Measurements from ENCODE around the gene TBK1.

TBK1 gene

DNA sequence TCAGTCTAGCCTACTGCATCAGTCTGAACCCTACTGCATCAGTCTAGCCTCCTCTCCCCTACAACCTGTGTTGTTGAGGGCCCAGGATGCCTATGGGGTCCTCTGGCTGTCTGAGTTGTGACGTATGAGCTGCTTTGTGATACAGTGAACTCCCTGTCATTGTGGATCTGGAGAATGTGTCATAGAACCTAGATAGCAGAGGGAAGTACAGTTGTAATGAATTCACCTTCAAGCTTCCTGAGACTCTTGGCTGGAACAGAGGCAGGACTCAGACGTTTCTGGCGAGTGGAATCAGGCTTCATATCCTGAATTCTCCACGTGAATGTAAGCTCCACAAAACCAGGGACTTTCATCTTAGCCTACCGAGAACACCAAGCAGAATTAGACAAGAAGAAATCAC, 17.0 kb downstream of the TBK1 start:
- no peak for ATAC-seq
- Mint-ChIP-seq H3K4me1 (no peaks in the 10 kb centered on the region), H3K36me3 (peaks cover 67% of the 10 kb centered on the region), H3K9me3 (no peaks in the 10 kb centered on the region), H3K4me3 (no peak overlapping the region), H3K27me3 (no peaks in the 10 kb centered on the region), H3K27ac (no peak overlapping the region)

DNA sequence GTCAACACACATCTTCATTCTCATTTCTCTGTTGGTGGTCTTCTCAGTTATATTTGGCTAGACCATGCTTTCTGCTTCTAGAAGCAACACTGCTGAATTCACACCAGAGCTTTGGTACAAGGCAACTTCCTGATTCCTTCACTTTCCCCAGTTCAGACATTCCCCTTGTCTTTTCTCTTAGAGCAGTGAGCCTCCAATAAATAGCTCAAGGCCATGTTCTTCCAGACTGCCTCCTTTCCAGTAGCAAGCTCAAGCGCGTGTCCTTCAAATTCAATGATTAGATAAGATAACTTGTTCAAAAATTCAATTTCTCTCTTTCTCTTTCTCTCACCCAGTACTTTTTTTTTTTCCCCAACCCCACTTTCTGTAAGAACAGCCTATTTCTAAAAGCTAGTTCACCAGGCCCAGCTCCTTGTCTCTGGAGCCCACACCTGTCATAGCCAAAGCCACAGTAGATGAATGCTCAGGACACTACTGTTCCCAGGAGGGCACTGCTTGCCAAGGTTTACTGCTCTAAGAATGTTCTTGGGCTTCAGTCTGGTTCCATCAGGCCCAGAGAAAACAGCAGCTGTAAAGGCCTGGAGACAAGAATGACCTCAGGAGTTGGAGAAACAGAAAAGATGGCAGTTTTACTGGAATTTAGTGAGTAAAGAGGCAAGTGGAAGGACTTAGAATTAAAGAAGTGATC, 17.7 kb downstream of the TBK1 start:
- Mint-ChIP-seq H3K27me3 (no peaks in the 10 kb centered on the region), H3K27ac (no peak overlapping the region), H3K4me3 (no peak overlapping the region), H3K4me1 (no peaks in the 10 kb centered on the region), H3K9me3 (no peaks in the 10 kb centered on the region), H3K36me3 (peaks cover 71% of the 10 kb centered on the region)
- no peak for ATAC-seq

- Mint-ChIP-seq H3K4me1 (no peaks in the 10 kb centered on the region), H3K36me3 (peaks cover 74% of the 10 kb centered on the region), H3K9me3 (no peaks in the 10 kb centered on the region), H3K27ac (no peak overlapping the region), H3K4me3 (no peak overlapping the region), H3K27me3 (no peaks in the 10 kb centered on the region)
- no peak for ATAC-seq
Observed at GRCh38 chr12:64470495-64470894, 18.6 kb downstream of the TBK1 start.

- Mint-ChIP-seq H3K4me1 (peaks cover 6% of the 10 kb centered on the region), H3K4me3 (no peak overlapping the region), H3K9me3 (no peaks in the 10 kb centered on the region), H3K27me3 (no peaks in the 10 kb centered on the region), H3K27ac (no peak overlapping the region), H3K36me3 (peaks cover 83% of the 10 kb centered on the region)
- no peak for ATAC-seq
Observed at GRCh38 chr12:64473176-64473575, 21.3 kb downstream of the TBK1 start.

- no peaks in the 10 kb centered on the region for H3K9me3 Mint-ChIP-seq
- H3K27me3 Mint-ChIP-seq: no peaks in the 10 kb centered on the region
- H3K4me1 Mint-ChIP-seq: peaks cover 6% of the 10 kb centered on the region
- H3K4me3 Mint-ChIP-seq: no peak overlapping the region
- ATAC-seq: no peak
- H3K36me3 Mint-ChIP-seq: peaks cover 69% of the 10 kb centered on the region
- no peak overlapping the region for H3K27ac Mint-ChIP-seq
Observed at GRCh38 chr12:64475518-64475917, 23.6 kb downstream of the TBK1 start.

GRCh38 chr12:64476844-64477243, 24.9 kb downstream of the TBK1 start:
- peaks cover 6% of the 10 kb centered on the region for H3K4me1 Mint-ChIP-seq
- H3K9me3 Mint-ChIP-seq: no peaks in the 10 kb centered on the region
- H3K27me3 Mint-ChIP-seq: no peaks in the 10 kb centered on the region
- no peak for ATAC-seq
- H3K36me3 Mint-ChIP-seq: peaks cover 58% of the 10 kb centered on the region
- H3K27ac Mint-ChIP-seq: no peak overlapping the region
- H3K4me3 Mint-ChIP-seq: no peak overlapping the region

DNA sequence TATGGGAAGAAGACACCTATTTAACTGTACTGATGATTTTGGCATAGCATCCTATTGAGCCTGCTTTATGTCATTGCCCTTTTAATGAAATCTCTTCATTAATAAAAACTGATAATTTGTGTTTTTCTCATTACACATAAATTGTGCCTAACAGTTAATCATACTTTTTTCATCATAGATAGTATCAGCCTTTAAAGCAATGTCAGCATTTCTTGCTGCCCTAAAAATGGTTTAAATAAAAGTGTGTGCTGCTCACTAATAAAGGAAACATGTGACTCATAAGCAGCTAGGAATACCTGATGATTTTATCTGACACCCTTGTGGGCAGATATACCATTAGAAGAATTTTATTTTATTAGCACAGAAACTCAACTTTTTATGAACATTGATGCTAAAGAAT, 26.7 kb downstream of the TBK1 start:
- Mint-ChIP-seq H3K4me3 (no peak overlapping the region), H3K27me3 (no peaks in the 10 kb centered on the region), H3K9me3 (no peaks in the 10 kb centered on the region), H3K36me3 (peaks cover 50% of the 10 kb centered on the region), H3K27ac (no peak overlapping the region), H3K4me1 (peaks cover 6% of the 10 kb centered on the region)
- no peak for ATAC-seq

DNA sequence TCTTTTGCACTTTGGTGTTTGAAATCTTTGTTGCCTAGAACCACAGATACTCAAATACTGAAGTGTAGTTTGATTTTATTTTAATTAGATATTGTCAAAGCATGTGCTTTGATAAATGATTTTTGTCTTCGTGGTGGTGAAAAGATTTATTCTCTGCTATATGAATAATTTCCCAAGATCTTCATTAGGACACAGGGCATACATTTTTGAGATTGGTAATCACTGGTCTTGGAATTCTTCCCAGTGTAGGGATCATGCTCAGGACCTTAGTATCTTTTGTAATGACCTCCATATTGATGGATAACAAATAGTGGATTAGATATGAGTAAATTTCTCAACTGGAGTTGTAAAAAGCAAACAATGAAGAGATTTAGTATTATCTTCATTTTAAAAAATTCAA, 28.2 kb downstream of the TBK1 start:
- Mint-ChIP-seq H3K36me3 (peaks cover 35% of the 10 kb centered on the region), H3K9me3 (no peaks in the 10 kb centered on the region), H3K4me1 (peaks cover 6% of the 10 kb centered on the region), H3K27me3 (no peaks in the 10 kb centered on the region), H3K4me3 (no peak overlapping the region), H3K27ac (no peak overlapping the region)
- no peak for ATAC-seq

GRCh38 chr12:64486657-64487056, 34.7 kb downstream of the TBK1 start:
- Mint-ChIP-seq H3K36me3 (peaks cover 44% of the 10 kb centered on the region), H3K27ac (no peak overlapping the region), H3K4me1 (no peaks in the 10 kb centered on the region), H3K4me3 (no peak overlapping the region), H3K27me3 (no peaks in the 10 kb centered on the region), H3K9me3 (no peaks in the 10 kb centered on the region)
- no peak for ATAC-seq

DNA sequence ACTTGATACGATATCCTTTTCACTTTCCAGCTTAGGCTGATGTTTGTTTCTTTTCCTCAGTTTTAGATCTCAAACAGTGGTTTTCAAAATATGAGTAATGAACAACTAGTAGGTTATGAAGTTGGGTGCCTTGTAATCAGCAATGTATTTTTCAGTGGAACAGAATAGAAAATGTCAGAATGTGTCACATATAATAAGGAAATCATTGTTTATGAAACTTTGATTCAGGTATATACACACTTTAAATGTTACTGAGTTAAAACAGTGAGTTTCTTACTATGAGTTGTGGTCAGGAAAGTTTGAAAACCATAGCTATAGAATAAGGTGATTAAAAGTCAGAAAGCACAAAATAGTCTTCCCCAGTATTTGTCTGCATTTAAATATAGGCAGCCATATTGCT, 39.8 kb downstream of the TBK1 start:
- no peaks in the 10 kb centered on the region for H3K27me3 Mint-ChIP-seq
- H3K4me3 Mint-ChIP-seq: no peak overlapping the region
- ATAC-seq: no peak
- no peak overlapping the region for H3K27ac Mint-ChIP-seq
- H3K4me1 Mint-ChIP-seq: no peaks in the 10 kb centered on the region
- peaks cover 34% of the 10 kb centered on the region for H3K36me3 Mint-ChIP-seq
- no peaks in the 10 kb centered on the region for H3K9me3 Mint-ChIP-seq

DNA sequence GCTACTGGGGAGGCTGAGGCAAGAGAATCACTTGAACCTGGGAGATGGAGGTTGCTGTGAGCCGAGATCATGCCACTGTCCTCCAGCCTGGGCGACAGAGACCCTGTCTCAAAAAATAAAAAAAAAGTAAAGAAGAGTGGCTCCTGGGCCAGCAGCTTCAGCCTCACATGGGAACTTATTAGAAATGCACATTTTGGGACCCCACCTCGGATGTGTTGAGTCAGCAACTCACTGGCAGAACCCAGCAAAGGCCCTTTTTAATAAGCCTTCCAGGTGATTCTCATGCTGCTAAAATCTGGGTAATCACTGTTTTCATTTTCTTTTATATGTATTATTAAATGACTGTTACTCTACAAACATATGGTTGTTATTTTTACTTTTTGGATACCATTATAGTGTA, 41.6 kb downstream of the TBK1 start:
- no peaks in the 10 kb centered on the region for H3K4me1 Mint-ChIP-seq
- no peak overlapping the region for H3K4me3 Mint-ChIP-seq
- no peak for ATAC-seq
- no peaks in the 10 kb centered on the region for H3K9me3 Mint-ChIP-seq
- H3K36me3 Mint-ChIP-seq: peaks cover 35% of the 10 kb centered on the region
- no peaks in the 10 kb centered on the region for H3K27me3 Mint-ChIP-seq
- no peak overlapping the region for H3K27ac Mint-ChIP-seq

DNA sequence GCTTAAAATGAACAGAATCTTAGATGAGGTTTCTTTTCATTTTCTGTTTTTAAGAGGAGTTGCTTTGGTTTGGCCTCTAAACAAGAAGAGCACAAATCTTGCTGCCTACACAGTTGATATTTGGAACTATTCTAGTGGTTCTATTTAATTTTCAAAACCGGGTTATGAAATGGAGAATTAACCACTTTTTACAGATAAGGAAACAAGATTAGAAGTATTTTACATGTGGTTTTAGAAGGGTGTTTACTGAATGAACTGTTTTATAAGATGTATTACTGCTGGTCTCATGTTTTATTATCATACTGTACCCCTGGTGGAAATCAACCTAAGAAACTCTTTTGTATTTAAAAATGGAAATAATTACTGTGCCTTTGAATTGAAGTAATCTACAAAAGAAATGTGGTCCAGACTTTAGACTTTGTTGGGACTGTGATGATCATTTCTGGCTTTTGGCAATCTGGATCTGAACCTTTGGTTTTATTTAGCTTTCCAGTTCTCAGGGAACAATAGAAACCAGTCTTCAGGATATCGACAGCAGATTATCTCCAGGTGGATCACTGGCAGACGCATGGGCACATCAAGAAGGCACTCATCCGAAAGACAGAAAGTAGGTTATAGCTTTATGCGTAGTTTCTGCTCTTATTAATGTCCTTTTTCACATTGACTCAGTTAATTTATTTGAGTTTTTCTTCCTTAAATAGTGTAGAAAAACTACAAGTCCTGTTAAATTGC, 43.2 kb downstream of the TBK1 start:
- no peaks in the 10 kb centered on the region for H3K27me3 Mint-ChIP-seq
- H3K9me3 Mint-ChIP-seq: no peaks in the 10 kb centered on the region
- no peak for ATAC-seq
- H3K36me3 Mint-ChIP-seq: peaks cover 36% of the 10 kb centered on the region
- H3K27ac Mint-ChIP-seq: no peak overlapping the region
- H3K4me3 Mint-ChIP-seq: no peak overlapping the region
- no peaks in the 10 kb centered on the region for H3K4me1 Mint-ChIP-seq

DNA sequence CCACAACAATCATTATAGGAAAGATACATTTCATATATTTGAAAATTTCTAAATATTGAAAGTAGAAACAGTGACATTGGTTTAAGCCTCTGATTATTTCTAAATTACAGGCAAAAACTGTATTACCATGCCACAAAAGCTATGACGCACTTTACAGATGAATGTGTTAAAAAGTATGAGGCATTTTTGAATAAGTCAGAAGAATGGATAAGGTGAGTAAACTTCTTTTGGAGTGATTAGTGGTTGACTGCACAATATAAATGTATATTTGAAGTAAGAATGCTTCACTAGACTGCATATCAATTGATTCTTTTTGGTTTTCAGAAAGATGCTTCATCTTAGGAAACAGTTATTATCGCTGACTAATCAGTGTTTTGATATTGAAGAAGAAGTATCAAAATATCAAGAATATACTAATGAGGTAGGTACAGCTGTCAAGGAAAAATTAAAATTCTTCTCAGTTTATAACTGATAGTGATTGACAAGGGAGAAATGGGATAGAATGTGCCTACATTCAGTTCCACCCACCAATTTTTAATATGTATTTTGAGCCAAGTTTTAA, 45.0 kb downstream of the TBK1 start:
- Mint-ChIP-seq H3K4me3 (no peak overlapping the region), H3K4me1 (no peaks in the 10 kb centered on the region), H3K36me3 (peaks cover 37% of the 10 kb centered on the region), H3K9me3 (no peaks in the 10 kb centered on the region), H3K27ac (no peak overlapping the region), H3K27me3 (no peaks in the 10 kb centered on the region)
- ATAC-seq: no peak

GRCh38 chr12:64497484-64497883, 45.6 kb downstream of the TBK1 start:
- Mint-ChIP-seq H3K27me3 (no peaks in the 10 kb centered on the region), H3K4me1 (no peaks in the 10 kb centered on the region), H3K9me3 (no peaks in the 10 kb centered on the region), H3K27ac (no peak overlapping the region), H3K4me3 (no peak overlapping the region), H3K36me3 (peaks cover 38% of the 10 kb centered on the region)
- ATAC-seq: no peak

GRCh38 chr12:64497903-64498302, 46.0 kb downstream of the TBK1 start:
- Mint-ChIP-seq H3K4me1 (no peaks in the 10 kb centered on the region), H3K27me3 (no peaks in the 10 kb centered on the region), H3K4me3 (no peak overlapping the region), H3K9me3 (no peaks in the 10 kb centered on the region), H3K36me3 (peaks cover 42% of the 10 kb centered on the region), H3K27ac (no peak overlapping the region)
- no peak for ATAC-seq

- Mint-ChIP-seq H3K4me3 (no peak overlapping the region), H3K27me3 (no peaks in the 10 kb centered on the region), H3K4me1 (no peaks in the 10 kb centered on the region), H3K27ac (no peak overlapping the region), H3K36me3 (peaks cover 42% of the 10 kb centered on the region), H3K9me3 (no peaks in the 10 kb centered on the region)
- no peak for ATAC-seq
Observed at GRCh38 chr12:64500394-64500793, 48.5 kb downstream of the TBK1 start.
